Measurements from ENCODE around the gene LONP2. TPM values are rescaled to one million over a fixed set of nuclear protein-coding genes. Genes with fewer than 3 reads are reported as not detected.

The LONP2 gene
- total and polyA plus RNA-seq, 10 of the 15 experiments (the other 5 are each of a cell fraction or from before 2014, with no cell fraction given) = 8.3 to 48.0 (median 34.8) TPM

DNA sequence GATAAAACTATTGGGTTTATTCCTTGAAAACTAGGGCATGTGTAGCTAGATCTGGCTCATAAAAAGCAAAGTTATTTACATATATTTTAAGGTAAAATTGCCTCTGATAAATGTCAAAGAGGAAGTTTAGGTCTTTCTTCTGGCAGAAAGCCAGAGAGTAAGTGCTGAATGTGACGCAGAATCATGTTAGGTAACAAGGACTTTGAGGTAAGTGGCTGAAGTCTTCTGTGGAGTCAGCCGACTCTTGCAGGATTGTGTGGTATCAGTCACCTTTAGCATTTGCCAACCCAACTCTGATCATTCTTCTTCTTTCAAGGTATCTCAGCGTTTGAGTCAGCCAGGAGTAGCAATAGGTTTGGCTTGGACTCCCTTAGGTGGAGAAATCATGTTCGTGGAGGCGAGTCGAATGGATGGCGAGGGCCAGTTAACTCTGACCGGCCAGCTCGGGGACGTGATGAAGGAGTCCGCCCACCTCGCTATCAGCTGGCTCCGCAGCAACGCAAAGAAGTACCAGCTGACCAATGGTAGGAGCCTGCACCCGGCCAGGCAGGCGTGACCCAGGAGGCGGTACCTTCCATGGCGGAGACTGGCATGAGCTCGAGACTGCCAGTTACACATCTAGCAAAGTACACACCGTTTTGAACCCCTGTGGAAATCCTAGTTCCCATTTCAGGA lies 103.2 kb downstream of the LONP2 start:
- intact Hi-C loops (cut with micrococcal nuclease; ENCODE audit: unreplicated experiment) (no loop called here), in situ Hi-C loops (cut with MboI) (no loop called here)
- H3K9ac ChIP-seq (ENCODE audit: control insufficient read depth, insufficient read depth, low read length) = no peak overlapping the region
- ChIA-PET POLR2A (no interaction called here), RAD21 (ENCODE audit: unreplicated experiment) (interaction anchor here (1.9 kb wide), 1 partner anchor 276 kb away, joined by 5 read pairs; no protein-coding TSS in a partner anchor), SMC1A (ENCODE audit: uncharacterized antibody, unreplicated experiment) (interaction anchor here (0.9 to 2.4 kb wide), 6 partner anchors 8 to 283 kb away, joined by 3 to 8 read pairs (median 3); no protein-coding TSS in a partner anchor), CTCF (interaction anchor here (1.6 to 2.9 kb wide), 4 partner anchors 62 to 283 kb away, joined by 3 to 11 read pairs (median 9); no protein-coding TSS in a partner anchor)
- H3K27ac ChIP-seq (ENCODE audit: control insufficient read depth, insufficient read depth) = no peak overlapping the region
- no peak for ATAC-seq
- TF ChIP-seq SUZ12 (IDR thresholded peaks at IDR 0.05; ENCODE audit: unreplicated experiment) (no peak), FOXK2 (IDR thresholded peaks at IDR 0.05) (no peak)
- no peak overlapping the region for H3K4me3 ChIP-seq
- no peaks in the 10 kb centered on the region for H4K20me1 ChIP-seq (ENCODE audit: control insufficient read depth, insufficient read depth)
- H3K4me2 ChIP-seq (ENCODE audit: control insufficient read depth, insufficient read depth) = no peak overlapping the region
- H3K79me2 ChIP-seq (ENCODE audit: control insufficient read depth, insufficient read depth, low read length) = no peaks in the 10 kb centered on the region
- no TSS peak for BruUV-seq (replicated peaks)
- FAIRE-seq = peak; percentile 13
- no peaks in the 10 kb centered on the region for H3K4me1 ChIP-seq (ENCODE audit: control insufficient read depth, insufficient read depth, low read length)
- H2AFZ ChIP-seq (ENCODE audit: control insufficient read depth, low read depth, low read length) = no peak overlapping the region
- WGBS (ENCODE audit: insufficient coverage, insufficient replicate concordance, low lambda C conversion rate, missing lambda C conversion rate) = 94% methylated on average over 20 of the region's 20 CpGs
- H3K36me3 ChIP-seq (ENCODE audit: control insufficient read depth in 2 of 2, insufficient read depth in 2 of 2, low read length in 1 of 2) = peaks cover 9 to 22% of the 10 kb centered on the region in 2 experiments
- H3K9me3 ChIP-seq (replicated peaks; ENCODE audit: control insufficient read depth, insufficient read depth, low read length) = no peaks in the 10 kb centered on the region
- no peak for DNase-seq (ENCODE audit: low read depth, low spot score)
- no peaks in the 10 kb centered on the region for H3K27me3 ChIP-seq (replicated peaks in 1 of 2; ENCODE audit: control insufficient read depth in 2 of 2, insufficient read depth in 2 of 2, low read length in 1 of 2)

DNA sequence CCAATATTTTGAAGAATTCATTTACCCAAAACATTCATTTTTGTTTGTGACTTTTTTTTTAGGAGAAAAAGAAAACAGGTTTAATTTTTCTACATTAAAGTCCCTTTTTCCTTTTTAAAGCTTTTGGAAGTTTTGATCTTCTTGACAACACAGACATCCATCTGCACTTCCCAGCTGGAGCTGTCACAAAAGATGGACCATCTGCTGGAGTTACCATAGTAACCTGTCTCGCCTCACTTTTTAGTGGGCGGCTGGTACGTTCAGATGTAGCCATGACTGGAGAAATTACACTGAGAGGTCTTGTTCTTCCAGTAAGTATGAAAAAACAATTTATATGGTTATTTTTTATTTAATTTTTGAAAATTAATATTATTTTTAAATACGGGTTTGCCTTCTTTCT lies 103.9 kb downstream of the LONP2 start:
- RAD21 ChIA-PET (ENCODE audit: unreplicated experiment) = interaction anchor here (1.9 kb wide), 1 partner anchor 178 kb away, joined by 5 read pairs; no protein-coding TSS in a partner anchor
- Histone ChIP-seq H3K9me3 (replicated peaks; ENCODE audit: control insufficient read depth, insufficient read depth, low read length) (no peaks in the 10 kb centered on the region), H3K79me2 (ENCODE audit: control insufficient read depth, insufficient read depth, low read length) (no peaks in the 10 kb centered on the region), H3K4me1 (ENCODE audit: control insufficient read depth, insufficient read depth, low read length) (no peaks in the 10 kb centered on the region), H3K27ac (ENCODE audit: control insufficient read depth, insufficient read depth) (no peak overlapping the region), H4K20me1 (ENCODE audit: control insufficient read depth, insufficient read depth) (no peaks in the 10 kb centered on the region), H3K9ac (ENCODE audit: control insufficient read depth, insufficient read depth, low read length) (no peak overlapping the region), H3K36me3 (ENCODE audit: control insufficient read depth in 2 of 2, insufficient read depth in 2 of 2, low read length in 1 of 2) (peaks cover 12 to 26% of the 10 kb centered on the region in 2 experiments), H3K27me3 (replicated peaks in 1 of 2; ENCODE audit: control insufficient read depth in 2 of 2, insufficient read depth in 2 of 2, low read length in 1 of 2) (no peaks in the 10 kb centered on the region), H3K4me3 (no peak overlapping the region), H3K4me2 (ENCODE audit: control insufficient read depth, insufficient read depth) (no peak overlapping the region), H2AFZ (ENCODE audit: control insufficient read depth, low read depth, low read length) (no peak overlapping the region)
- 98% methylated on average over 4 of the region's 4 CpGs for WGBS (ENCODE audit: insufficient coverage, insufficient replicate concordance, low lambda C conversion rate, missing lambda C conversion rate)
- POLR2A ChIA-PET = interaction anchor here (0.6 kb wide), 1 partner anchor 30 kb away, joined by 3 read pairs; no protein-coding TSS in a partner anchor
- FAIRE-seq (no peak), DNase-seq (ENCODE audit: low read depth, low spot score) (no peak), ATAC-seq (no peak)
- in situ Hi-C loops (cut with MboI) = no loop called here
- TF ChIP-seq TCF12 (IDR thresholded peaks at IDR 0.05; ENCODE audit: low read depth, low read length) (no peak), HDGF (IDR thresholded peaks at IDR 0.05) (no peak), PAX5 (IDR thresholded peaks at IDR 0.05; ENCODE audit: borderline replicate concordance, low read depth, low read length) (no peak)
- TF ChIP-seq, protein P1, sequence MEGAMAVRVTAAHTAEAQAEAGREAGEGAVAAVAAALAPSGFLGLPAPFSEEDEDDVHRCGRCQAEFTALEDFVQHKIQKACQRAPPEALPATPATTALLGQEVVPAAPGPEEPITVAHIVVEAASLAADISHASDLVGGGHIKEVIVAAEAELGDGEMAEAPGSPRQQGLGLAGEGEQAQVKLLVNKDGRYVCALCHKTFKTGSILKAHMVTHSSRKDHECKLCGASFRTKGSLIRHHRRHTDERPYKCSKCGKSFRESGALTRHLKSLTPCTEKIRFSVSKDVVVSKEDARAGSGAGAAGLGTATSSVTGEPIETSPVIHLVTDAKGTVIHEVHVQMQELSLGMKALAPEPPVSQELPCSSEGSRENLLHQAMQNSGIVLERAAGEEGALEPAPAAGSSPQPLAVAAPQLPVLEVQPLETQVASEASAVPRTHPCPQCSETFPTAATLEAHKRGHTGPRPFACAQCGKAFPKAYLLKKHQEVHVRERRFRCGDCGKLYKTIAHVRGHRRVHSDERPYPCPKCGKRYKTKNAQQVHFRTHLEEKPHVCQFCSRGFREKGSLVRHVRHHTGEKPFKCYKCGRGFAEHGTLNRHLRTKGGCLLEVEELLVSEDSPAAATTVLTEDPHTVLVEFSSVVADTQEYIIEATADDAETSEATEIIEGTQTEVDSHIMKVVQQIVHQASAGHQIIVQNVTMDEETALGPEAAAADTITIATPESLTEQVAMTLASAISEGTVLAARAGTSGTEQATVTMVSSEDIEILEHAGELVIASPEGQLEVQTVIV (IDR thresholded peaks at IDR 0.05; ENCODE audit: borderline replicate concordance, partially characterized antibody) = no peak
- SMC1A ChIA-PET (ENCODE audit: uncharacterized antibody, unreplicated experiment) = interaction anchor here (1.5 to 9.4 kb wide), 3 partner anchors 26 to 275 kb away, joined by 3 to 89 read pairs (median 7); no protein-coding TSS in a partner anchor
- CTCF ChIA-PET = interaction anchor here (1.0 to 2.9 kb wide), 4 partner anchors 179 to 282 kb away, joined by 3 to 11 read pairs (median 6); no protein-coding TSS in a partner anchor
- intact Hi-C loops (cut with micrococcal nuclease; ENCODE audit: unreplicated experiment) = no loop called here
- BruUV-seq (replicated peaks) = no TSS peak
